Common myeloid progenitor, CD34-positive (primary cell): Measurements from ENCODE around the gene WDR73.

Experiments used
- CTCF ChIA-PET: fragments of 350-600 bp; sonication (Branson Sonifier 250); formaldehyde crosslinking; loops from one replicate; lab custom pipeline; 2021; ENCODE audit warnings: antibody characterized with exemption; lab: Charles Lee
- POLR2A ChIA-PET: fragments of 350-600 bp; sonication (Branson Sonifier 250); formaldehyde crosslinking; loops from one replicate; lab custom pipeline; 2021; ENCODE audit warnings: antibody characterized with exemption; lab: Charles Lee
- DNase-seq, 3 donors: peaks; one replicate each; pipeline versions ENCODE4 v3.0.0 to v3.0.0-alpha.2; 2013
- H3K27ac ChIP-seq, 2 experiments: 1 replicate in 1 of 2; 2 replicates in 1 of 2; pipeline ENCODE4 v1.7.0; 2013; ENCODE audit warnings: inconsistent platforms in 2 of 2, low read length in 2 of 2, mild to moderate bottlenecking in 2 of 2, low read depth in 1 of 2, moderate library complexity in 1 of 2; ENCODE audit not compliant: severe bottlenecking in 2 of 2, insufficient read depth in 1 of 2, poor library complexity in 1 of 2
- H3K27me3 ChIP-seq, 5 experiments: replicated peaks in 2 of 5; 1 replicate in 3 of 5; 2 replicates in 2 of 5; pipeline versions ENCODE4 v1.6.1 to v1.7.0; 2013; ENCODE audit warnings: low read length in 4 of 5, mild to moderate bottlenecking in 2 of 5, moderate library complexity in 2 of 5, inconsistent platforms in 1 of 5; ENCODE audit not compliant: insufficient read depth in 5 of 5, control insufficient read depth in 4 of 5
- H3K36me3 ChIP-seq, 4 experiments: 1 replicate in 2 of 4; 2 replicates in 2 of 4; pipeline versions ENCODE4 v1.6.1 to v1.7.0; 2013; ENCODE audit warnings: low read length in 3 of 4, control low read depth in 1 of 4, mild to moderate bottlenecking in 1 of 4; ENCODE audit not compliant: control insufficient read depth in 4 of 4, insufficient read depth in 4 of 4
- H3K4me1 ChIP-seq, 4 experiments: 1 replicate in 3 of 4; 2 replicates in 1 of 4; pipeline versions ENCODE4 v1.6.1 to v1.7.1; 2013; ENCODE audit warnings: low read length in 3 of 4, mild to moderate bottlenecking in 3 of 4, control low read depth in 1 of 4, inconsistent platforms in 1 of 4, moderate library complexity in 1 of 4; ENCODE audit not compliant: control insufficient read depth in 4 of 4, insufficient read depth in 4 of 4; ENCODE audit errors: control extremely low read depth in 1 of 4
- H3K4me3 ChIP-seq, 7 experiments: 1 replicate in 4 of 7; 2 replicates in 3 of 7; pipeline versions ENCODE4 v1.5.1 to v1.7.0; 2013; ENCODE audit warnings: mild to moderate bottlenecking in 7 of 7, low read length in 6 of 7, moderate library complexity in 6 of 7, inconsistent platforms in 2 of 7, low read depth in 2 of 7, control low read depth in 1 of 7; ENCODE audit not compliant: insufficient read depth in 4 of 7, control insufficient read depth in 1 of 7; ENCODE audit errors: extremely low read depth in 1 of 7
- H3K9me3 ChIP-seq, 5 experiments: 1 replicate in 4 of 5; 2 replicates in 1 of 5; pipeline versions ENCODE4 v1.6.1 to v1.7.1; 2013; ENCODE audit warnings: low read length in 4 of 5, mild to moderate bottlenecking in 2 of 5, inconsistent platforms in 1 of 5, low read depth in 1 of 5, moderate library complexity in 1 of 5; ENCODE audit not compliant: control insufficient read depth in 4 of 5, insufficient read depth in 2 of 5; ENCODE audit errors: control extremely low read depth in 1 of 5
- WGBS: methylation state at CpG from one replicate; pipeline ENCODE4 v1.1.5; 2013; ENCODE audit not compliant: insufficient coverage; 5-methylcytosine and 5-hydroxymethylcytosine counted together

Gene WDR73

GRCh38 chr15:84595660-84596059, 58.4 kb downstream of the WDR73 start:
- WGBS = 80% methylated on average over 2 of the region's 2 CpGs
- peak overlapping the region in 1 of 7 experiments; percentile 9 for H3K4me3 ChIP-seq
- peaks cover 0 to 7% (median 3%) of the 10 kb centered on the region in 5 experiments for H3K9me3 ChIP-seq
- no peaks in the 10 kb centered on the region for H3K27me3 ChIP-seq
- DNase-seq = peak in 1 of 3 donors; percentile 11
- H3K27ac ChIP-seq = no peak overlapping the region
- H3K36me3 ChIP-seq = no peaks in the 10 kb centered on the region
- POLR2A ChIA-PET = no interaction called here
- H3K4me1 ChIP-seq = peaks cover 14 to 57% (median 41%) of the 10 kb centered on the region in 4 experiments
- CTCF ChIA-PET = interaction anchor here (0.9 kb wide), 1 partner anchor 9 kb away, joined by 3 read pairs; no protein-coding TSS in a partner anchor

- DNase-seq = no peak
- H3K36me3 ChIP-seq = no peaks in the 10 kb centered on the region
- H3K9me3 ChIP-seq = peaks cover 0 to 7% (median 3%) of the 10 kb centered on the region in 5 experiments
- no peak overlapping the region for H3K27ac ChIP-seq
- POLR2A ChIA-PET = no interaction called here
- WGBS = no CpG with 5 or more reads among the region's 3 CpGs
- H3K4me1 ChIP-seq = peaks cover 14 to 51% (median 36%) of the 10 kb centered on the region in 4 experiments
- no peaks in the 10 kb centered on the region for H3K27me3 ChIP-seq
- CTCF ChIA-PET = interaction anchor here (0.9 to 2.1 kb wide), 3 partner anchors 9 to 68 kb away, joined by 3 to 4 read pairs (median 3); no protein-coding TSS in a partner anchor
- H3K4me3 ChIP-seq = no peak overlapping the region
These were observed 59.3 kb downstream of the WDR73 start for GRCh38 chr15:84594617-84595290.

- Histone ChIP-seq H3K27me3 (no peaks in the 10 kb centered on the region), H3K4me1 (peaks cover 0 to 28% (median 14%) of the 10 kb centered on the region in 4 experiments), H3K36me3 (no peaks in the 10 kb centered on the region), H3K4me3 (no peak overlapping the region), H3K27ac (no peak overlapping the region), H3K9me3 (peaks cover 0 to 7% (median 3%) of the 10 kb centered on the region in 5 experiments)
- POLR2A ChIA-PET = no interaction called here
- CTCF ChIA-PET = interaction anchor here (0.8 to 1.8 kb wide), 3 partner anchors 20 to 42 kb away, joined by 3 to 5 read pairs (median 3); no protein-coding TSS in a partner anchor
- WGBS = 100% methylated on average over 1 of the region's 1 CpG
- no peak for DNase-seq
These were observed 62.3 kb downstream of the WDR73 start for GRCh38 chr15:84591815-84592214.

GRCh38 chr15:84590406-84590805, 63.7 kb downstream of the WDR73 start:
- no peaks in the 10 kb centered on the region for H3K27me3 ChIP-seq
- no peak for DNase-seq
- WGBS = no CpG with 5 or more reads among the region's 2 CpGs
- H3K9me3 ChIP-seq = peaks cover 0 to 7% (median 3%) of the 10 kb centered on the region in 5 experiments
- no peaks in the 10 kb centered on the region for H3K36me3 ChIP-seq
- ChIA-PET CTCF (interaction anchor here (1.3 to 1.8 kb wide), 6 partner anchors 8 to 454 kb away, joined by 3 to 5 read pairs (median 4); partner anchors contain the start of genes WDR73 and ZSCAN2), POLR2A (no interaction called here)
- H3K4me1 ChIP-seq = peaks cover 0 to 14% (median 5%) of the 10 kb centered on the region in 4 experiments
- no peak overlapping the region for H3K4me3 ChIP-seq
- H3K27ac ChIP-seq = no peak overlapping the region
